Right lung (tissue), 5 donors: Measurements from ENCODE around the gene STAT5A. TPM values are rescaled to one million over a fixed set of nuclear protein-coding genes. Genes with fewer than 3 reads are reported as not detected.
"Not testable (repeated sequence)": the region's sequence is repeated elsewhere in the genome, so short reads cannot be mapped to it uniquely, and the experiment has no call there.

Experiments
- DNase-seq, 2 donors: peaks; one replicate each; pipeline ENCODE4 v3.0.0-alpha.2; 2013
- polyA plus RNA-seq, 5 donors: library from polyadenylated mRNA; unstranded; fragments of 120-200 nt; gene quantifications; one replicate each; pipeline versions ENCODE4 v1.2.1 to v1.2.3, GENCODE V29; 2013; ENCODE audit warnings: inconsistent platforms in 1 of 5, low replicate concordance in 1 of 5; ENCODE audit not compliant: insufficient read length in 5 of 5, insufficient read depth in 1 of 5

Gene STAT5A
- polyA plus RNA-seq, 5 donors: 6.9 to 13.7 (median 10.4) TPM

DNA sequence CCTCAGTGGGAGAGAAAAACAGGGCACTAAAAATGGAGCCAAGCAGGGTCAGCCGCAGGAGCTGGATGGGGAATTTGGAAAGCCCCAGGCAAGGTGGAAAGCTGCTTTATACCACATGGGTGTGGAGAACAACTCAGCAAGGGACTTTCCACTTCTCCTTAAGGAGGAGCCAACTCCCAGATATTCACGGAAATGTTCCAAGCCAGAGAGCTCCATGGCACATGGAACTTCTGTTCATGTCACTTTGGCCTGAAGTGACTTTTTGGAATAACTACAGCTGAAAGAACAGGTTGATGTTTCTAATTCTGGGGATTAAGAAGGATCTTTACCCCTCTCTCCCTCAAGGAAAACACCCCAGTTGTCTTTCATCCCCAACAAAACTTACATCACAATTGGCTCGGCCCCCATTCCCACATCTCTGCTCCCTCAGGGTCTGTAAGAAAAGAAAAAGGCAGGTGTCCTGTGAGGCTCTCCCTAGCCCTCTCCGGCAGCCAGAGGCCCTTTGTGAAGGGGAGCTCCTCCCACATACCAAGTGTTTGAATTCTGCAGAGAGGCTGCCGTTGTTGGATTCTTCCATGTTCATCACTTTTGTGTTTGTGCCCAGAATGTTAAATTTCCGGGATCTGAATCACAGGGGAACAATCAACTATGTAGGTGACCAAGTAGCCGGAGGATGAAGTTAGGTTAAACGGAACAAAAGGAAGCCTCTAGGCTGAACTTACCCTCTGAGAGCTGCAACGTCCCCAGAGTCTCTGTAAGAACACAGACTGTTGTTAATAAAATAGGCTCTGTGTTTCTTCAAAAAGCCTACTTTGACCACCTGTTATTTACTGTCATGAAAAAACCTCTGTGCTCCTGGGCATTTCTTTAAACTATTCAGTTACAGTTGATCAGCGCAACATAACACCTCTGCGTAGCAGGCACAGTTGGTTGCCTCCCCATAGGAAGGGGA, 41.0 kb downstream of the STAT5A start:
- DNase-seq: no peak

DNA sequence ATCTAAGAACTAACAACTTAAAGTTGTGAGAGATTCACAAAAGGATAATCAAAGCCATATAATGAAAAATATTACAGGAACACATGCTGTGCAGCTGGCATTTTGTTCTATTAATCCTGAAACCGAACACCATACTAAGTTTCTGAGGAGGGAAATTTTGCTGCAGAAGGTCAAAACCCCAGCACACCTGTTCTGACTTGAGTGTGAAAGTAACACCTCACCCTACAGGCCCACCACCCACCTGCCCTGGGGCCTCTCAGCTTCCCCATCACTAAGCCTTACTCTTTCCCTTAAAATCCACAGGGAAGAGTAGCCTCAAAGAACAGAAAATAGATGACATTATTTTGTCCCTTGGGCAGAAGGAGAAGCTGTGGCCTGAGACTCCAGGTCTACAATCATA, 44.8 kb downstream of the STAT5A start:
- DNase-seq: no peak

DNA sequence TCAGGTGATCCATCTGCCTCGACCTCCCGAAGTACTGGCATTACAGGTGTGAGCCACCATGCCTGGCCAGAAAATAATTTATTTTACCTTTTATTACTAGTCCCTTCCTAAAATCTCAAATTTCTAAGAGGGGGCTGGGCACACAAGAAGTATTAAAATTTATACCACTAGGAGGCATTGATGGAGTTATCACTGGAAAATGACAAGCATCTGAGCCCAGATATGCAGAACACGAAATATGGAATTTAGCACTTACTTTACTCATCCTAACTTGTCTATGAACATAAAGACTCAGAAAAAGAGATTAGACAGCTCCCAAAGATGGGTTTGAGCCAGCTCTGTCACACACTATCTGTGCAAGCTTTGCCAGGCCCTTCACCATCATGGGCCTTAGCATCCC, 46.4 kb downstream of the STAT5A start:
- DNase-seq: no peak

DNA sequence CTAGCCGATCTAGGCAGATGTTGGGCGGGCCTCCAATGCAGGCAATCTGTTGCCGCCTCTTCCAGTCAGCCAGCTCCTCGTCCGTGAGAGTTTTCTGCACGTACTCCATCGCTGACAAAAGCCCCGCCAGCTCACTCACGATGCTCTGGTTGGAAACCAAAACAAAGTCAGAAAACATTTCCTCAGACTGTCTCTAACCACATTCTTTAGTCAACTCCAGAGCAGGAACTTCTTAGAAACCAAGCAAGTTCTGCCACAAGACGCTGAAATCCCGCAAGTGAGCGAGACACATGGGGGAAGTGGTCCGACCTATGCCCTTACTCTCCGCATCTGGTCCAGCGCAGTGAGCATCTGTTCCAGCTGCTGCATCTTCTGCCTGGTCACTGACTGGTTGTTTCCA, 49.1 kb downstream of the STAT5A start:
- DNase-seq: no peak

DNA sequence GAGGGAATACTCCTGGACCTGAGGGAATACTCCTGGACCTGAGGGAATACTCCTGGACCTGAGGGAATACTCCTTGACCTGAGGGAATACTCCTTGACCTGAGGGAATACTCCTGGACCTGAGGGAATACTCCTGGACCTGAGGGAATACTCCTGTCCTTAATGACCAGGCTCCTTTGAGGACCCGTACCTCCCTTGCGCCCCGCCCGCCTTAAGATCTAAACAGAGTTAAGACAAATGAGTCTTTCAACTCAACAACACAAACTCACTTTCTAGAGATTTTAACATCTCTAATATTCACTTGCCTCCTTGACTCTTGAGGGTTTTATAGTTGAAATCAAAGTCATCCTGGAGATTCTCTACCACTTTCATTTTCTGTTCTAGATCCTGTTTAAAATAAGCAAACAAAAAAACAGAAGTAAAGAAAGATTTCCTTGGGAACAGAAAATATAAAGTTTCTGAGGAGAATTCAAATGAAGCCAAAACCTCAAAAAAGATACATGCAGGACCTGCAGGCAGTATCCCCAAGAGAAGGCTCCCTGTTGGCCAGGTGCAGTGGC, 50.2 kb downstream of the STAT5A start:
- no peak for DNase-seq

DNA sequence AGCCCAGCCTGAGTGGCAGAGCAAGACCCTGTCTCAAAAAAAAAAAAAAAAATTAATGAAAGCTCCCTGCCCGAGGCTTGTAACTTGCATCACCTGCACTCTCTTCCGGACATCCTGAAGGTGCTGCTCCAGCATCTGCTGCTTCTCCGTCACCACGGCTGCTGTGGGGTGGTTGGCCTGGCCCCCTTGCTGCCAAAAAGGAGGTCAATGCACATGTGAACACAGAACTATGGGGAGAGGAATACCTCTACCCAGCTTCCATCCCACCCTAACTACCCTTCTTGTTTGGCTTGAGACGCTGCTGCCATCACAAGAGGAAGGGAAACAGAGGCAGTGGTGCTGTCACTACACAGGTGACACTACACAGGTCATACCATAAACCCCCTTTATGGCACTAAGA, 50.9 kb downstream of the STAT5A start:
- DNase-seq: no peak

DNA sequence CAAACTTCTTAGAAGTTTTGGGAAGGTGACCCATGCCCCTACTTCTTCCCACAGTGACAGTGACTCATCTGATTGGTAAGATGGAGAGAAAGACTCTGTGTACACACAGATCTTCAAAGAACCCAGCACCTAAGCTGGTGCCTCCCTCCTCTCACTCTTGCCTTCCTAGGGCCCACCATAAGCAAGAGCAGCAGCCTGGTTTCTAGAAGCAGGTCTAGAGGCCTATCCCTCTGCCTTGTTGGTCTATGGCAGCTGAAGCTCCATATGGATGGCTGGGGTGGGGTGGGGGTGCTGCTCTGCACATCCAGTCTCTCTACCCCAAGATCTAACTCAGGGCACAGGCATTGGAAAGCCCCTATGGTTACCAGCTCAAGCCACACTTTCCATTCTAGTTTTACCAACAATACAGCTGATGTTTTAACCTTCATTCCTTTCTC, 52.4 kb downstream of the STAT5A start:
- DNase-seq: no peak

DNA sequence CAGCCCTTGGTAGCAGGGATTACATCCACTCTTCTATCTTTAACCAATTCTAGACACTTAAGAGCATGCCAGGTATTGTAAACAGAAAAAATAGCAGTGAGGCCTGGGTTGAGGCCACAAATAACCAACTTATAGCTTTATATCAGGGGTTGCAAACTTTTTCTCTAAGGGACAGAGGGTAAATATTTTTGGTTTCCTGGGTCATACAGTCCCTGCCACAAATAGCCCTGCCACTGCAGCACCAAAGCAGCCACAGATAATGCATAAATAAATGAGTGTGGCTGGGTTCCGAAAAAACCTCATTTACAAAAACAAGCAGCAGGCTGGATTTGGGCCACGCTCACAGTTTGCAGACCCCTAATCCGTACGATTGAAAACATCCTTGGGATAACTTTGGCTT, 53.3 kb downstream of the STAT5A start:
- DNase-seq: no peak

DNA sequence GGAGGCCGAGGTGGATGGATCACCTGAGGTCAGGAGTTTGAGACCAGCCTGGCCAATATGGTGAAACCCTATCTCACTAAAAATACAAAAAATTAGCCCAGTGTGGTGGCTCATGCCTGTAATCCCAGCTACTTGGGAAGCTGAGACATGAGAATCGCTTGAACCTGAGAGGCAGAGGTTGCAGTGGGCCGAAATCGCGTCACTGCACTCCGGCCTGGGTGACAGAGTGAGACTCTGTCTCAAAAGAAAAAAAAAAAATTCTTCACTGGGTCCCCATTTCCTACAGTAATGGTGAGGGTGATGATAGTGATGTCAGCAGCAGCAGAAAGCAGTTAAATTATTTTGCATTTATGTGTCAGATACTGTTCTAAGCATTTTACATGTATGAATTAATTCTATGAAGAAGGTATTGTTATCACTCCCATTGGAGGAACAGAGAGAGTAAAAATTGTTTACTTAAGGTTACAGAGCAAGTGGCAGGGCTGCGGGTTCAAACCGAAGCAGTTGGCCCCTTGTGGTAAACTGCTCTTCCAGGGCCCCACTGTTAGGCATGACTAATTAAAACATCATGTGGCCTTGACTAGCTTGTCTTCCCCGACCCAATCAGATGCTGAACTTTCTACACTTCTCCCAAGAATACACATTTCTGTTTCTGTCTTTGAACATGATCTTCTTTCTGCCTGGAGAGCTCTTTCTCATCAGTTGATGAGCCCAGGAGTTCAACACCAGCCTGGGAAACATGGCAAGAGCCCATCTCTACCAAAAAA, 54.1 kb downstream of the STAT5A start:
- no peak for DNase-seq

DNA sequence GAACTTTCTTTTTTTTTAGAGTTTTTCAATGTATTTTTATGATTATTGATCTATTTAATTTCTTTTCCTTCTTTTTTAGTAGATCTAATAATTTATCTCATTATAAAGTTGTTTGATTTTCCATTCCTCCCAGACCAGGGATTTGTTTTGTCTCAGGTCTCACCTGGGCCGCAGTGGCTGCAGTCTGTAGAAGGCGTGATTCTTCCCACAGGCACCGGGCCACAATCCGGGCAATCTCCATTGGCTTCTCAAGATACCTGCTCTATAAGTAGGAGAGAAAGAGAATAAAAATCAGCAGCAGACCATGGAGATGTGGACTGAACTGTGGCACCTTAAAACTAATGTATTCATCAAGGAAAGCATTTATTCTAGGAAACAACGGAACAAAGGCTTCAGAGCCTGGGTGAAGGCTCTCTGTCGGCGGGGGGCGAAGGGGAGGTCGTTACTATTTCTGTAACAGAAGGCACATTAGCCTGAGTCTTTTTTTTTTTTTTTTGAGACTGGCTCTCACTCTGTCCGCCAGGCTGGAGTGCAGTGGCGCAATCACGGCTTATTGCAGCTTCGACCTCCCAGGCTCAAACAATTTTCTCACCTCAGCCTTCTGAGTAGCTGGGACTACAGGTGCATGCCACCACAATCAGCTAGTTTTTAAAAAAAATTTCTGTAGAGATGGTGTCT, 57.2 kb downstream of the STAT5A start:
- no peak for DNase-seq

DNA sequence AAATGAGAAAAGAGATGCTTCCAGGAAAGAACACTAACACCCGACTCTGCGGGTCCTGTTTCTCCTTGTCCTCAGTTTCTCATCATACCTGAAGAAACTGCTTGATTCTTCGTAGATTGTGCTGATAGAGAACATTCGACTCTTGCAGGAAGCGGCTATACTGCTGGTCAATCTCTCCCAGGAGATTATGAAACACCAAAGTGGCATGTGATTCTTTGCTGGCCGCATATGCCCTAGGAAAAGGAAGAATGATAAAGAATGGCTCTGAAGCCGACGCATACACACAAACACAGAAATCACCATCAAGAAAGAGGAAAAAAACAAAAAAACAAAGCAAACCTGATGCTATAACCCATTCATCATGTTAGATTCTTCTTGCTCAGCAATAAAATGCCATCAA, 58.2 kb downstream of the STAT5A start:
- DNase-seq: no peak

DNA sequence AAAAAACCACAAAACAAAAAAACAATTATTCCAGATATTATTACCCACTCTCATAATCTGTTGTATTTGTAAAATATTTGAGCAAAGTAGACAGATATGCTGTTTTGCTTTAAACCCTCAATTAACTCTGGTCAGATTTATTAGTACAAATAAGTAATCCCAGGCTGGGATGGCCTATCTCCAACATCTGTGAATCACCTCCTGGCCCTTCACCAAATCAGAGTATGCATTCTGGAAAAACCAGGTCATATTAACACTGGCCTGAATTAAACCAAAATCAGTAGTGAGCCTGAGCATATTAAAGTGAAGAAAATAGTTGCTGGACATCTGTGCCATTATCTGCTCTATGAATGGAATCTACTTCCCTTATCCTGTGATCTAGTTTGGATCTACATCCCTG, 58.9 kb downstream of the STAT5A start:
- no peak for DNase-seq

DNA sequence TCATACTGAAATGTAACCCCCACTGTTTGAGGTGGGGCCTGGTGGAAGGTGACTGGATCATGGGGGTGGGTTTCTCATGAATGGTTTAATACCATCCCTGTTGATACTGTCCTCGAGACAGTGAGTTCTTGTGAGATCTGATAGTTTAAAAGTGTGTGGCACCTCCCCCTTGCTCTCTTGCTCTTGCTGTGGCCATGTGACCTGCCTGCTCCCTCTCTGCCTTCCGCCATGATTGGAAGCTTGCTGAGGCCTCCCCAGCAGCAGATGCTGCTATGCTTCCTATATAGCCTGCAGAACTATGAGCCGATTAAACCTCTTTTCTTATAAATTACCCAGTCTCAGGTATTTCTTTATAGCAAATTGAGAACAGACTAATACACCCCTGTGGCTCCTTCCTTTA, 59.3 kb downstream of the STAT5A start:
- no peak for DNase-seq

DNA sequence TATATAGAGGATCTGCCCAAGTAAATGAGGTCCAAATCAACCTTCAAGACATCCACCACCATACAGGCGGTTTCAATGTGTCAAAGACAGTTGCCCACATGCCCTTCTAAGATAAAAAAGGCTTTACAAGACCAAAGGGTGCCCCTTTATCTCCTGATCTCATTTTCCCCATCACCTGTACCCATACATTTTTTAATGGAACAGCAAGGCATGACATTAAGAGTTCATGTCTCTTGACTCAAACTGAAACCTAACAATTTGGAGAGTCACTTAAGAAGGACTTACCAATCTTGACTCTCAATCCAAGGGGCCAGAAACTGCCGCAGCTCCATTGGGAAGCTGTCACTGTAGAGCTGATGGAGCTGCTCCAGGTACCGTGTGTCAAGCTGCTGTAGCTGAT, 59.8 kb downstream of the STAT5A start:
- no peak for DNase-seq

DNA sequence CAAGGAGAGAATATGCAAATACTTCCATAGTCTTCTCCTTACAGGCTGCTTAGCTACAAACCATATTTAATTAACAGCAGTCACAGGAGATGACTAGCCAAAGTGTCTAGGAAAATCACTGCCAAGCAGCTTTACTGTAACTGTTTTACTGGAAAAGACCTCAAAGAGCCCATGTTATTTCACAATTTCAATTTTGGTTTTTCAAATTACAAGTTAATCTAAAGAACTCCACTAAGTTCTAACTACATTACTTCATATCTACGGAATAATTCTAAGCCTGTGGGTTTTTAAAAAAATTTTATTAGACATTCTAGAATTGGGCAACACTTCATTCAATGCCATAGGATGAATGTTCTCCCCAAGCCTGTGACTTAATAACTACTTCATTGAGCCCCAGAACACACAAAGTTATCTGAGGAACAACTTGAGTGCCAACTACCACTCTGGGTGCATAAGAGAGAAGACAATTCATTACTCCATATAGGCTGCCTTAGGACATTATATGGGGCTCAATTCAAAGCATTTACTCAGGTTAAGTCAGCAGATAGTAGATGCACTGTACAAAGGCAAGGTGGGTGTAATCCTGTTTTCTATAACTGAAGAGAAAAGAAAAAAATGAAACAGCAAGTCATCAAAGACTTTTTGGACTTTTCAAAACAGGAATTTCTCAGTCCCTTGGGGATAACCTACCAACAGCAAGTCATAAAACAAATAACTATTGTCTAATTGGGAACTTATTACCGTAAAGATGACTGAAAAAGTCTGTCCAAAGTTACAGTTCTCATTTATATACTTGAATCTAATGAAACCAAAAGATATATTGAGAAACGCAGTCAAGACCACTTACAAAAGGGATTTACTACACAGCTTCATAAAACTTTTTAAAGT, 66.9 kb downstream of the STAT5A start:
- DNase-seq: no peak

DNA sequence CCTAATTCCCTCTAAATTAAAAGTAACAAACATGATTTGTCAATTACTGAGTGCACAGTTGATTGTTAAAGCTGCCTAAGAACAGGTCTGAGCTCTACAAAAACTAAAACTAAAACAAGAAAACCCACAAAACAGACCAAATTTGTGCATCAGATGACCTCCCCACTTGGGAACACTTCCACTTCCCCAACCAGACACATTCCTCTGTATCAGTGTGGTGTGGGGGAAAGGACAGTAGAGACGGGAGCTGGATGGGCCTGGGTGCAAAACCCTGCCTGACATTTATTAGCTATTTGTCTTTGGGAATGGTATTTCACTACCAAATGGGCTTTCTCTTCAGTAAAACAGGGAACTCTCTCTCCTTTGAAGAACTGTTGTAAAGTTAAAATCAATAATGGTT, 70.1 kb downstream of the STAT5A start:
- no peak for DNase-seq

DNA sequence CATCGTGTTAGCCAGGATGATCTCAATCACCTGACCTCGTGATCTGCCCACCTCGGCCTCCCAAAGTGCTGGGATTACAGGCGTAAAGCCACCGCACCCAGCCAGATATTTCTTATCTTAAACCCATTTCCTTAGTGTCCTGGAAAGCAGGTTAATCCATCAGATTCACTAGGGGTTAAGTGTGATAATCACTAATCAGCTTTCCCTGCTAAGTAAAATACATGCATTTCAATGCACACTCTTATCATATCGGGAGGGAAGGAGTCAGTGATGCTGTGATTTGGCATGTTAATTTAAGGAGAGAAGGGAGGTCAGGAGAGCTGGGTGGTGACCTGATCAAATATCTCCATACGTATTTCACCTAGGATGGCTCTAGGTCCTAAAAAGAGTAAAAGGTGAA, 70.8 kb downstream of the STAT5A start:
- DNase-seq: no peak

DNA sequence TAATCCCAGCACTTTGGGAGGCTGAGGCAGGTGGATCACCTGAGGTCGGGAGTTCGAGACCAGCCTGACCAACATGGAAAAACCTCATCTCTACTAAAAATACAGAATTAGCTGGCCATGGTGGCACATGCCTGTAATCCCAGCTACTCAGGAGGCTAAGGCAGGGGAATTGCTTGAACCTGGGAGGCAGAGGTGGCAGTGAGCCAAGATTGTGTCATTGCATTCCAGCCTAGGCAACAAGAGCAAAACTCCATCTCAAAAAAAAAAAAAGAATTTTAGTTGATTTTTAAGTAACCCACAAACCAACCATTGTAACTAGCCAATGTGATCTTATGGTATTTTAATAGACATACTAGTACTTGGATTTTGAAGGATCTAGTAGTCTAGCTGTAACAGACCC, 72.1 kb downstream of the STAT5A start:
- DNase-seq: not testable (repeated sequence)
